Memory B cell (primary cell): ENCODE results near the gene DEDD.
"Not testable (repeated sequence)": the region's sequence is repeated elsewhere in the genome, so short reads cannot be mapped to it uniquely, and the experiment has no call there.

ENCODE experiments used
- ATAC-seq: fragments of 150-1000 bp; cut with Tn5 transposase; 2 replicates; pipeline ENCODE4 v1.10.0; 2021; ENCODE audit warnings: low read depth, mild to moderate bottlenecking, moderate library complexity
- DNase-seq, 2 donors: peaks; one replicate each; pipeline ENCODE4 v3.0.0; 2022; ENCODE audit warnings: low spot score in 2 of 2
- H3K27ac Mint-ChIP-seq: one replicate; pipeline ENCODE4 v1.8.0; 2022; ENCODE audit warnings: mild to moderate bottlenecking, moderate library complexity, mixed read lengths
- H3K27me3 Mint-ChIP-seq: one replicate; pipeline ENCODE4 v1.8.0; 2022; ENCODE audit warnings: mixed read lengths
- H3K36me3 Mint-ChIP-seq: one replicate; pipeline ENCODE4 v1.8.0; 2022; ENCODE audit warnings: mild to moderate bottlenecking, mixed read lengths
- H3K4me1 Mint-ChIP-seq: one replicate; pipeline ENCODE4 v1.8.0; 2022; ENCODE audit warnings: mixed read lengths
- H3K4me3 Mint-ChIP-seq: one replicate; pipeline ENCODE4 v1.8.0; 2022; ENCODE audit warnings: mild to moderate bottlenecking, moderate library complexity, mixed read lengths
- H3K9me3 Mint-ChIP-seq: one replicate; pipeline ENCODE4 v1.8.0; 2022; ENCODE audit warnings: mixed read lengths

DEDD gene

GRCh38 chr1:161127649-161128048 is 4.8 kb downstream of the DEDD start:
- no peak for DNase-seq
- no peak for ATAC-seq
- H3K4me1 Mint-ChIP-seq = peaks cover 21% of the 10 kb centered on the region
- no peaks in the 10 kb centered on the region for H3K9me3 Mint-ChIP-seq
- H3K36me3 Mint-ChIP-seq = peaks cover 27% of the 10 kb centered on the region
- no peaks in the 10 kb centered on the region for H3K27me3 Mint-ChIP-seq
- H3K27ac Mint-ChIP-seq = no peak overlapping the region
- no peak overlapping the region for H3K4me3 Mint-ChIP-seq

GRCh38 chr1:161122967-161123366 is 9.5 kb downstream of the DEDD start:
- DNase-seq (no peak), ATAC-seq (no peak)
- Mint-ChIP-seq H3K9me3 (no peaks in the 10 kb centered on the region), H3K27me3 (no peaks in the 10 kb centered on the region), H3K4me1 (peaks cover 32% of the 10 kb centered on the region), H3K36me3 (peaks cover 28% of the 10 kb centered on the region), H3K27ac (no peak overlapping the region), H3K4me3 (no peak overlapping the region)

GRCh38 chr1:161121834-161122233 is 10.6 kb downstream of the DEDD start:
- H3K4me1 Mint-ChIP-seq = peaks cover 35% of the 10 kb centered on the region
- H3K27ac Mint-ChIP-seq = peak overlapping the region; percentile 88
- H3K36me3 Mint-ChIP-seq = peaks cover 27% of the 10 kb centered on the region
- DNase-seq = no peak
- peak; percentile 23 for ATAC-seq
- H3K27me3 Mint-ChIP-seq = no peaks in the 10 kb centered on the region
- H3K4me3 Mint-ChIP-seq = peak overlapping the region; percentile 48
- H3K9me3 Mint-ChIP-seq = no peaks in the 10 kb centered on the region

- ATAC-seq (no peak), DNase-seq (no peak)
- no peaks in the 10 kb centered on the region for H3K9me3 Mint-ChIP-seq
- H3K27ac Mint-ChIP-seq = peak overlapping the region; percentile 88
- H3K27me3 Mint-ChIP-seq = no peaks in the 10 kb centered on the region
- peaks cover 34% of the 10 kb centered on the region for H3K4me1 Mint-ChIP-seq
- H3K36me3 Mint-ChIP-seq = peaks cover 22% of the 10 kb centered on the region
- H3K4me3 Mint-ChIP-seq = no peak overlapping the region
Measured at GRCh38 chr1:161121042-161121650, 11.3 kb downstream of the DEDD start.

- no peaks in the 10 kb centered on the region for H3K9me3 Mint-ChIP-seq
- H3K4me3 Mint-ChIP-seq = peak overlapping the region; percentile 98
- peak overlapping the region; percentile 87 for H3K27ac Mint-ChIP-seq
- peaks cover 21% of the 10 kb centered on the region for H3K36me3 Mint-ChIP-seq
- no peaks in the 10 kb centered on the region for H3K27me3 Mint-ChIP-seq
- peaks cover 37% of the 10 kb centered on the region for H3K4me1 Mint-ChIP-seq
- DNase-seq (no peak), ATAC-seq (peak; percentile 57)
Measured at GRCh38 chr1:161119092-161119903, 13.2 kb downstream of the DEDD start.

GRCh38 chr1:161117759-161118581 is 14.5 kb downstream of the DEDD start, which contains the start of the genes NIT1 and PFDN2:
Gene NIT1 (plus strand): TSS chr1:161118105. CDS start chr1:161118177, 72 bp downstream.
Gene PFDN2 (minus strand): TSS chr1:161118037. CDS start chr1:161118026, 11 bp downstream.
- ATAC-seq (peak; percentile 81), DNase-seq (peak; percentile 74 to 86)
- Mint-ChIP-seq H3K4me1 (peaks cover 49% of the 10 kb centered on the region), H3K27me3 (no peaks in the 10 kb centered on the region), H3K27ac (peak within 1 kb of the TSS; percentile 87), H3K36me3 (peaks cover 11% of the 10 kb centered on the region), H3K9me3 (no peaks in the 10 kb centered on the region), H3K4me3 (peak within 1 kb of the TSS; percentile 98)

- Mint-ChIP-seq H3K4me1 (peaks cover 49% of the 10 kb centered on the region), H3K4me3 (peak overlapping the region; percentile 32)
- not testable (repeated sequence) for ATAC-seq, H3K36me3 Mint-ChIP-seq, H3K9me3 Mint-ChIP-seq, H3K27me3 Mint-ChIP-seq, H3K27ac Mint-ChIP-seq, DNase-seq
Measured at GRCh38 chr1:161115961-161116360, 16.5 kb downstream of the DEDD start.

GRCh38 chr1:161115132-161115711 is 17.2 kb downstream of the DEDD start:
- H3K9me3 Mint-ChIP-seq = no peaks in the 10 kb centered on the region
- no peaks in the 10 kb centered on the region for H3K27me3 Mint-ChIP-seq
- ATAC-seq = no peak
- peak overlapping the region; percentile 59 for H3K27ac Mint-ChIP-seq
- DNase-seq = no peak
- H3K36me3 Mint-ChIP-seq = peaks cover 7% of the 10 kb centered on the region
- H3K4me1 Mint-ChIP-seq = peaks cover 47% of the 10 kb centered on the region
- no peak overlapping the region for H3K4me3 Mint-ChIP-seq

- H3K36me3 Mint-ChIP-seq = peaks cover 7% of the 10 kb centered on the region
- no peak for DNase-seq
- no peak for ATAC-seq
- H3K4me1 Mint-ChIP-seq = peaks cover 43% of the 10 kb centered on the region
- no peak overlapping the region for H3K27ac Mint-ChIP-seq
- no peaks in the 10 kb centered on the region for H3K27me3 Mint-ChIP-seq
- no peak overlapping the region for H3K4me3 Mint-ChIP-seq
- no peaks in the 10 kb centered on the region for H3K9me3 Mint-ChIP-seq
Measured at GRCh38 chr1:161114556-161114955, 17.9 kb downstream of the DEDD start.

- Mint-ChIP-seq H3K27ac (no peak overlapping the region), H3K36me3 (peaks cover 7% of the 10 kb centered on the region), H3K4me3 (no peak overlapping the region)
Measured at GRCh38 chr1:161113915-161114314, 18.6 kb downstream of the DEDD start.

GRCh38 chr1:161111527-161111926 is 20.9 kb downstream of the DEDD start:
- Mint-ChIP-seq H3K36me3 (peaks cover 9% of the 10 kb centered on the region), H3K4me1 (peaks cover 35% of the 10 kb centered on the region), H3K27me3 (no peaks in the 10 kb centered on the region), H3K9me3 (no peaks in the 10 kb centered on the region), H3K4me3 (no peak overlapping the region), H3K27ac (no peak overlapping the region)
- no peak for DNase-seq
- ATAC-seq = no peak

More at GRCh38 chr1:161113915-161114314, 18.6 kb downstream of the DEDD start:
- Mint-ChIP-seq H3K9me3 (no peaks in the 10 kb centered on the region), H3K4me1 (peaks cover 40% of the 10 kb centered on the region), H3K27me3 (no peaks in the 10 kb centered on the region)
- ATAC-seq (no peak), DNase-seq (no peak)

GRCh38 chr1:161111117-161111516 is 21.4 kb downstream of the DEDD start:
- no peak for ATAC-seq
- Mint-ChIP-seq H3K27ac (no peak overlapping the region), H3K4me1 (peaks cover 32% of the 10 kb centered on the region), H3K9me3 (no peaks in the 10 kb centered on the region), H3K36me3 (peaks cover 9% of the 10 kb centered on the region), H3K27me3 (no peaks in the 10 kb centered on the region), H3K4me3 (no peak overlapping the region)
- no peak for DNase-seq

GRCh38 chr1:161106431-161106830 is 26.0 kb downstream of the DEDD start:
- ATAC-seq = no peak
- Mint-ChIP-seq H3K9me3 (no peaks in the 10 kb centered on the region), H3K27ac (no peak overlapping the region), H3K27me3 (no peaks in the 10 kb centered on the region), H3K4me1 (peaks cover 11% of the 10 kb centered on the region), H3K36me3 (peaks cover 9% of the 10 kb centered on the region), H3K4me3 (no peak overlapping the region)
- no peak for DNase-seq
